Liver (tissue), 9 donors: ENCODE measurements around the gene RET. TPM values are rescaled to one million over a fixed set of nuclear protein-coding genes. Genes with fewer than 3 reads are reported as not detected.

ENCODE experiments used
- DNase-seq: peaks from one replicate; pipeline ENCODE4 v3.0.0-alpha.2; 2017; ENCODE audit warnings: low spot score
- H3K27ac ChIP-seq, 2 donors: one replicate each; pipeline ENCODE4 v1.7.0; 2013; ENCODE audit warnings: inconsistent platforms in 2 of 2, low read length in 2 of 2, control low read depth in 1 of 2, low read depth in 1 of 2, mild to moderate bottlenecking in 1 of 2
- H3K27me3 ChIP-seq, 4 donors: one replicate each; pipeline versions ENCODE4 v1.6.1 to v1.7.0; 2013; ENCODE audit warnings: low read length in 3 of 4, inconsistent platforms in 1 of 4, mild to moderate bottlenecking in 1 of 4, moderate library complexity in 1 of 4; ENCODE audit not compliant: control insufficient read depth in 4 of 4, insufficient read depth in 4 of 4
- H3K36me3 ChIP-seq, 4 donors: one replicate each; pipeline versions ENCODE4 v1.6.1 to v1.7.0; 2013; ENCODE audit warnings: low read length in 3 of 4, mild to moderate bottlenecking in 3 of 4, low read depth in 1 of 4, moderate library complexity in 1 of 4; ENCODE audit not compliant: control insufficient read depth in 4 of 4, insufficient read depth in 3 of 4
- H3K4me1 ChIP-seq, 4 donors: one replicate each; pipeline versions ENCODE4 v1.6.1 to v1.7.0; 2013; ENCODE audit warnings: low read length in 3 of 4, mild to moderate bottlenecking in 3 of 4, moderate library complexity in 1 of 4; ENCODE audit not compliant: control insufficient read depth in 4 of 4, insufficient read depth in 4 of 4
- H3K4me3 ChIP-seq, 3 donors: one replicate each; pipeline versions ENCODE4 v1.6.1 to v1.7.0; 2013; ENCODE audit warnings: low read length in 3 of 3, control low read depth in 1 of 3, low read depth in 1 of 3, mild to moderate bottlenecking in 1 of 3
- H3K9ac ChIP-seq, 2 donors: one replicate each; pipeline ENCODE4 v1.7.0; 2013; ENCODE audit warnings: low read length in 2 of 2, mild to moderate bottlenecking in 2 of 2, moderate library complexity in 2 of 2, control low read depth in 1 of 2, low read depth in 1 of 2
- H3K9me3 ChIP-seq, 4 donors: one replicate each; pipeline versions ENCODE4 v1.6.1 to v1.7.0; 2013; ENCODE audit warnings: low read length in 3 of 4; ENCODE audit not compliant: control insufficient read depth in 4 of 4
- FOXA1 ChIP-seq: IDR thresholded peaks from 2 replicates; pipeline ENCODE4 v1.6.1; 2016; ENCODE audit warnings: antibody characterized with exemption
- FOXA2 ChIP-seq: IDR thresholded peaks from 2 replicates; pipeline ENCODE4 v1.6.1; 2016; ENCODE audit warnings: antibody characterized with exemption
- GABPA ChIP-seq, 2 donors: IDR thresholded peaks in 1 of 2; conservative IDR thresholded peaks in 1 of 2; 2 replicates each; pipeline ENCODE4 v1.6.1; 2016; ENCODE audit warnings: antibody characterized with exemption in 2 of 2, mild to moderate bottlenecking in 1 of 2, moderate library complexity in 1 of 2
- HNF4G ChIP-seq: IDR thresholded peaks from 2 replicates; pipeline ENCODE4 v1.6.1; 2016; ENCODE audit warnings: antibody characterized with exemption
- JUND ChIP-seq, 2 donors: IDR thresholded peaks; 2 replicates each; pipeline ENCODE4 v1.6.1; 2016; ENCODE audit warnings: antibody characterized with exemption in 2 of 2
- NR2F2 ChIP-seq: IDR thresholded peaks from 2 replicates; pipeline ENCODE4 v1.6.1; 2016; ENCODE audit warnings: antibody characterized with exemption
- RAD21 ChIP-seq, 2 donors: IDR thresholded peaks; 2 replicates each; pipeline ENCODE4 v1.6.1; 2016; ENCODE audit warnings: antibody characterized with exemption in 2 of 2, mild to moderate bottlenecking in 2 of 2
- SP1 ChIP-seq: IDR thresholded peaks from 2 replicates; pipeline ENCODE4 v1.6.1; 2018; ENCODE audit warnings: antibody characterized with exemption, mild to moderate bottlenecking
- TAF1 ChIP-seq: conservative IDR thresholded peaks from 2 replicates; pipeline ENCODE4 v1.6.1; 2016; ENCODE audit warnings: antibody characterized with exemption, mild to moderate bottlenecking
- WGBS: extraction: QIAGEN DNeasy Blood & Tissue Kit; methylation state at CpG from one replicate; pipeline ENCODE4 v1.1.7; 2013; 5-methylcytosine and 5-hydroxymethylcytosine counted together
- polyA plus RNA-seq, 2 donors: library from polyadenylated mRNA; stranded (reverse) in 1 of 2; unstranded in 1 of 2; fragments of 200-250 nt in 1 of 2; fragments of >200 nt in 1 of 2; fragmentation: Nextera tagmentation in 1 of 2; extraction: Ambion mirVana in 1 of 2; gene quantifications; one replicate each; pipeline versions ENCODE4 v1.2.1 to v1.2.3, GENCODE V29; 2013 to 2015
- total RNA-seq, 2 donors: library from RNA; depleted of rRNA; stranded (reverse); fragments of >200 nt; gene quantifications; one replicate each; pipeline ENCODE4 v1.2.3, GENCODE V29; 2014
- TF ChIP-seq, protein P1 (sequence below): IDR thresholded peaks from 2 replicates; pipeline ENCODE4 v1.6.1; 2016; ENCODE audit warnings: antibody characterized with exemption
- TF ChIP-seq, protein P2 (sequence below): IDR thresholded peaks from 2 replicates; pipeline ENCODE4 v1.6.1; 2016; ENCODE audit warnings: antibody characterized with exemption
- TF ChIP-seq, protein P3 (sequence below): IDR thresholded peaks from 2 replicates; pipeline ENCODE4 v1.6.1; 2016; ENCODE audit warnings: antibody characterized with exemption, mild to moderate bottlenecking
- TF ChIP-seq, protein P4 (sequence below): IDR thresholded peaks from 2 replicates; pipeline ENCODE4 v1.6.1; 2016; ENCODE audit warnings: antibody characterized with exemption
- TF ChIP-seq, protein P5 (sequence below): fragments of 150-350 bp; IDR thresholded peaks from 2 replicates; pipeline ENCODE4 v1.5.1; 2017; ENCODE audit warnings: improper control_type of control experiment, low read depth, low read length; ENCODE audit not compliant: missing input control
- donor health status: healthy.
- donor health status: healthy.
- donor health status: healthy.
- donor health status: healthy.
- donor health status: healthy.

RET gene
- total and polyA plus RNA-seq, 4 donors: 0.09 to 2.5 (median 0.33) TPM; not detected in 1

DNA sequence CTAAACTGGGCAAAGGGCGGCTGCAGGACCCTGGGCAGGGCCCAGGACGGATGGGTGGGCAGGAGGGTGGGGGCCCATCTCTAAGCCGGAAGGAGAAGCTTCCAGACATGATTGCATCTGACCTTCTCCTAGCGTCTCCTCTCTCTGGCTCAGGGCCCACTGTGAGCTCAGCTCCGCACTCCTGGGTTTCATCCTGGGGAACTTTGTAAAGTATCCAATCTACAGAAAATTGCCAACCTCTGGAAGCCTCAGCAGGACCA lies 8.8 kb upstream of the RET start:
- TF ChIP-seq, protein P1, sequence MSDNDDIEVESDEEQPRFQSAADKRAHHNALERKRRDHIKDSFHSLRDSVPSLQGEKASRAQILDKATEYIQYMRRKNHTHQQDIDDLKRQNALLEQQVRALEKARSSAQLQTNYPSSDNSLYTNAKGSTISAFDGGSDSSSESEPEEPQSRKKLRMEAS: no peak
- TF ChIP-seq FOXA2 (no peak), GABPA (IDR thresholded peaks at IDR 0.05 in 1 of 2, conservative IDR thresholded peaks at IDR 0.05 in 1 of 2) (no peak), HNF4G (no peak)
- TF ChIP-seq, protein P2, sequence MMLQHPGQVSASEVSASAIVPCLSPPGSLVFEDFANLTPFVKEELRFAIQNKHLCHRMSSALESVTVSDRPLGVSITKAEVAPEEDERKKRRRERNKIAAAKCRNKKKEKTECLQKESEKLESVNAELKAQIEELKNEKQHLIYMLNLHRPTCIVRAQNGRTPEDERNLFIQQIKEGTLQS: no peak
- no peaks in the 10 kb centered on the region for H3K36me3 ChIP-seq
- H3K4me1 ChIP-seq: no peaks in the 10 kb centered on the region
- H3K4me3 ChIP-seq: no peak overlapping the region
- H3K27me3 ChIP-seq: no peaks in the 10 kb centered on the region
- 92% methylated on average over 5 of the region's 5 CpGs for WGBS
- no peak for DNase-seq
- H3K9me3 ChIP-seq: no peaks in the 10 kb centered on the region
- no peak overlapping the region for H3K9ac ChIP-seq
- no peak overlapping the region for H3K27ac ChIP-seq

DNA sequence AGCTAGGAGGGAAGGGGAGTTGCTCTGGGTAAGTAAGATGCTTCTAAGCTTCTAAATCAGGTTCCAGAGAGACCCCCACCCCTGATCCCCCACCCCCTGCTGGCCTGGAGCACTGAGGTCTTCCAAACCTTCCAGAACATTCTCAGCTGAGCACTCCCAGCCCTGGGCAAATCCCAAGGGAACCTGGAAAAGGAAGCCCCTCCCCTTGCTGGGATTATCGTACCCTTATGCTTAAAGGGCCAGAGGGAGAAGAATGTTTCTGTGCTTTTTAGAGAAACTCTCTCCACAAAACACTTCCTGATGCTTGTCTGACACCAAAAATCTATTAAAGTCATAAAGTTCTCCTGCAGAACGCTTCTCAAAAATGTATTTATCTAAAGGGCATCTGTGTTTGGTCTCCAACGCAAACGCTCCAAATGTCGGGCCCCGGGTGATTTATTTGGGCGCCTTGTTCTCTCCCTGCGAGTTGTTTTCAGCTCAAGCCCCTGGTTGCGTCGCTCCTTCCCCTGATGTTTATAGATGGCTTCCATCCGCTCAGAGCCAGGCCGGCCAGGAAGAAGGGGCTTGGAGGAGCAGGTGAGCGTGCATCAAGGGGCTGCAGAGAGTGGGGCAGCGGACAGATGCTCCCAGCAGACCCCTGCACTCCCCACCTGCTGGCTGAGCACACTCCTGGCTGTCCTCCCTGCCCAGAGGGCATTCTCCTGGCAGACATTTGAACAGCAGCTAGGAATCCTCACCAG lies 8.2 kb upstream of the RET start:
- no peaks in the 10 kb centered on the region for H3K9me3 ChIP-seq
- H3K36me3 ChIP-seq: no peaks in the 10 kb centered on the region
- WGBS: 80% methylated on average over 14 of the region's 14 CpGs
- H3K9ac ChIP-seq: no peak overlapping the region
- TF ChIP-seq GABPA (IDR thresholded peaks at IDR 0.05 in 1 of 2, conservative IDR thresholded peaks at IDR 0.05 in 1 of 2): no peak
- no peak for TF ChIP-seq FOXA2
- TF ChIP-seq, protein P3, sequence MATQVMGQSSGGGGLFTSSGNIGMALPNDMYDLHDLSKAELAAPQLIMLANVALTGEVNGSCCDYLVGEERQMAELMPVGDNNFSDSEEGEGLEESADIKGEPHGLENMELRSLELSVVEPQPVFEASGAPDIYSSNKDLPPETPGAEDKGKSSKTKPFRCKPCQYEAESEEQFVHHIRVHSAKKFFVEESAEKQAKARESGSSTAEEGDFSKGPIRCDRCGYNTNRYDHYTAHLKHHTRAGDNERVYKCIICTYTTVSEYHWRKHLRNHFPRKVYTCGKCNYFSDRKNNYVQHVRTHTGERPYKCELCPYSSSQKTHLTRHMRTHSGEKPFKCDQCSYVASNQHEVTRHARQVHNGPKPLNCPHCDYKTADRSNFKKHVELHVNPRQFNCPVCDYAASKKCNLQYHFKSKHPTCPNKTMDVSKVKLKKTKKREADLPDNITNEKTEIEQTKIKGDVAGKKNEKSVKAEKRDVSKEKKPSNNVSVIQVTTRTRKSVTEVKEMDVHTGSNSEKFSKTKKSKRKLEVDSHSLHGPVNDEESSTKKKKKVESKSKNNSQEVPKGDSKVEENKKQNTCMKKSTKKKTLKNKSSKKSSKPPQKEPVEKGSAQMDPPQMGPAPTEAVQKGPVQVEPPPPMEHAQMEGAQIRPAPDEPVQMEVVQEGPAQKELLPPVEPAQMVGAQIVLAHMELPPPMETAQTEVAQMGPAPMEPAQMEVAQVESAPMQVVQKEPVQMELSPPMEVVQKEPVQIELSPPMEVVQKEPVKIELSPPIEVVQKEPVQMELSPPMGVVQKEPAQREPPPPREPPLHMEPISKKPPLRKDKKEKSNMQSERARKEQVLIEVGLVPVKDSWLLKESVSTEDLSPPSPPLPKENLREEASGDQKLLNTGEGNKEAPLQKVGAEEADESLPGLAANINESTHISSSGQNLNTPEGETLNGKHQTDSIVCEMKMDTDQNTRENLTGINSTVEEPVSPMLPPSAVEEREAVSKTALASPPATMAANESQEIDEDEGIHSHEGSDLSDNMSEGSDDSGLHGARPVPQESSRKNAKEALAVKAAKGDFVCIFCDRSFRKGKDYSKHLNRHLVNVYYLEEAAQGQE: no peak
- no peak for TF ChIP-seq TAF1
- no peak for TF ChIP-seq RAD21 (IDR thresholded peaks at IDR 0.05)
- TF ChIP-seq HNF4G: no peak
- no peak for TF ChIP-seq FOXA1
- no peak for TF ChIP-seq JUND (IDR thresholded peaks at IDR 0.05)
- TF ChIP-seq SP1: no peak
- TF ChIP-seq, protein P2: no peak
- H3K27ac ChIP-seq: no peak overlapping the region
- H3K27me3 ChIP-seq: no peaks in the 10 kb centered on the region
- DNase-seq: no peak
- no peaks in the 10 kb centered on the region for H3K4me1 ChIP-seq
- H3K4me3 ChIP-seq: no peak overlapping the region

DNA sequence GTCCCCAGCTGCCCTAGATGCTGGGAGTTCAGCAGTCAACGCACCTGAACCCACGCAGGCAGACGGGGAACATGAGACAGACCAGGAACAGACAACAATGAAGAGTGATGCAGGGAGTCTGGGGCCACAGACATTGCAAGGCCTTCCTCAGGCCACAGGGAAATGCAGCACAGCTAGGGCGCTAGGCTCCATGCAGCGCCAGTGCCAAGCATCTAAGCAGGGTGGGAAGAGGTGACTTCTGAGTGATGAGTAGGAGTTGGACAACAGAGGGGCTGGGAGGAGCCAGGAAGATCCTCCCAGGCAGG lies 7.7 kb upstream of the RET start:
- WGBS: 91% methylated on average over 5 of the region's 5 CpGs
- DNase-seq: no peak
- no peaks in the 10 kb centered on the region for H3K36me3 ChIP-seq
- no peak overlapping the region for H3K9ac ChIP-seq
- H3K4me3 ChIP-seq: no peak overlapping the region
- H3K27me3 ChIP-seq: no peaks in the 10 kb centered on the region
- H3K9me3 ChIP-seq: no peaks in the 10 kb centered on the region
- no peaks in the 10 kb centered on the region for H3K4me1 ChIP-seq
- H3K27ac ChIP-seq: no peak overlapping the region
- TF ChIP-seq, protein P3: no peak
- TF ChIP-seq SP1 (no peak), NR2F2 (no peak), JUND (IDR thresholded peaks at IDR 0.05) (no peak), HNF4G (no peak), FOXA1 (no peak)
- TF ChIP-seq, protein P4, sequence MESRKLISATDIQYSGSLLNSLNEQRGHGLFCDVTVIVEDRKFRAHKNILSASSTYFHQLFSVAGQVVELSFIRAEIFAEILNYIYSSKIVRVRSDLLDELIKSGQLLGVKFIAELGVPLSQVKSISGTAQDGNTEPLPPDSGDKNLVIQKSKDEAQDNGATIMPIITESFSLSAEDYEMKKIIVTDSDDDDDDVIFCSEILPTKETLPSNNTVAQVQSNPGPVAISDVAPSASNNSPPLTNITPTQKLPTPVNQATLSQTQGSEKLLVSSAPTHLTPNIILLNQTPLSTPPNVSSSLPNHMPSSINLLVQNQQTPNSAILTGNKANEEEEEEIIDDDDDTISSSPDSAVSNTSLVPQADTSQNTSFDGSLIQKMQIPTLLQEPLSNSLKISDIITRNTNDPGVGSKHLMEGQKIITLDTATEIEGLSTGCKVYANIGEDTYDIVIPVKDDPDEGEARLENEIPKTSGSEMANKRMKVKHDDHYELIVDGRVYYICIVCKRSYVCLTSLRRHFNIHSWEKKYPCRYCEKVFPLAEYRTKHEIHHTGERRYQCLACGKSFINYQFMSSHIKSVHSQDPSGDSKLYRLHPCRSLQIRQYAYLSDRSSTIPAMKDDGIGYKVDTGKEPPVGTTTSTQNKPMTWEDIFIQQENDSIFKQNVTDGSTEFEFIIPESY: no peak
- TF ChIP-seq, protein P5, sequence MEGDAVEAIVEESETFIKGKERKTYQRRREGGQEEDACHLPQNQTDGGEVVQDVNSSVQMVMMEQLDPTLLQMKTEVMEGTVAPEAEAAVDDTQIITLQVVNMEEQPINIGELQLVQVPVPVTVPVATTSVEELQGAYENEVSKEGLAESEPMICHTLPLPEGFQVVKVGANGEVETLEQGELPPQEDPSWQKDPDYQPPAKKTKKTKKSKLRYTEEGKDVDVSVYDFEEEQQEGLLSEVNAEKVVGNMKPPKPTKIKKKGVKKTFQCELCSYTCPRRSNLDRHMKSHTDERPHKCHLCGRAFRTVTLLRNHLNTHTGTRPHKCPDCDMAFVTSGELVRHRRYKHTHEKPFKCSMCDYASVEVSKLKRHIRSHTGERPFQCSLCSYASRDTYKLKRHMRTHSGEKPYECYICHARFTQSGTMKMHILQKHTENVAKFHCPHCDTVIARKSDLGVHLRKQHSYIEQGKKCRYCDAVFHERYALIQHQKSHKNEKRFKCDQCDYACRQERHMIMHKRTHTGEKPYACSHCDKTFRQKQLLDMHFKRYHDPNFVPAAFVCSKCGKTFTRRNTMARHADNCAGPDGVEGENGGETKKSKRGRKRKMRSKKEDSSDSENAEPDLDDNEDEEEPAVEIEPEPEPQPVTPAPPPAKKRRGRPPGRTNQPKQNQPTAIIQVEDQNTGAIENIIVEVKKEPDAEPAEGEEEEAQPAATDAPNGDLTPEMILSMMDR: no peak
- TF ChIP-seq, protein P1: no peak
